ENCODE measurements around the gene SPAG9. TPM values are rescaled to one million over a fixed set of nuclear protein-coding genes. Genes with fewer than 3 reads are reported as not detected.
A peak's percentile ranks its signal among the peaks of the same experiment; 100 is the strongest.

Gene SPAG9
- total and polyA plus RNA-seq, 2 donors from 2014 or later, result 15.4 to 93.3 TPM

DNA sequence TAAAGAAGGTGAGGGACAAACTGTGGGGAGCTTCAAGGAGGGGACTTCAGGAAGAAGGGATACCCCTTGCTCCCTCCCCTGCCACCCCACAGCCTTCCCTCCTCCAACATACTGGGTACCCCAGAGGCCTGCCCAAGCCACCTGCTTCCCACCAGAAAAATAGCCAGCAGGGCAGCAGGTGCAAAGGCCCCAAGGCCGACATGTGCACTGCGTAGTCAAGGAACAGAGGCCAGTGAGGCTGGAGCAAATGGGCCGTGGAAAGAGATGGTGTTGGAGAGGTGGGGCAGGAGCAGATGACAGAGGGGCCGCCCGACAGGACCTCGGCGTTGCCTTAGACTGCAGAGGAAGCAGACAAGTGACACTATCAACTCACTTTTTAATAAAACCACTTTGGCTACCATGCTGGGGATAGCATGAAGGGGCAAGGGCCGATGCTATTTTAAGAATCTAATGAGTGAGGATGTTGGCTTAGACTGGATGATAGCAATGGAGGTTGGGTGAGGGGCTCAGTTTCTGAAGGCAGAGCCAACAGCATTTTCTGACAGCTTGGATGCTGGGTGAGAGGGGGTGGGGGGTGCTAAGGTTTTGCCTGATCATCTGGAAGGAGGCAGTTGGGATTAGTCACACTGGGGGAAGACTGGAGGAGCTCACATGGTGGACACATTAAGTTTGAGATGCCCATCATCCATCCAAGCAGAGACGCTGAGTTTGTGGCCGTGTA is 181.7 kb downstream of the SPAG9 start:
- Histone ChIP-seq H3K9me3 (ENCODE audit: control insufficient read depth in 2 of 3, insufficient read depth in 1 of 3, low read length in 3 of 3) (no peaks in the 10 kb centered on the region), H3K9ac (ENCODE audit: low read length in 3 of 3) (no peak overlapping the region), H3K27ac (ENCODE audit: low read depth in 2 of 2, low read length in 2 of 2) (no peak overlapping the region), H3K4me1 (ENCODE audit: control insufficient read depth in 2 of 3, insufficient read depth in 2 of 3, low read depth in 1 of 3, low read length in 3 of 3) (peaks cover 0 to 18% (median 9%) of the 10 kb centered on the region in 3 donors), H3K27me3 (ENCODE audit: control insufficient read depth, insufficient read depth, low read length) (no peaks in the 10 kb centered on the region), H3K4me3 (ENCODE audit: low read length in 3 of 3) (no peak overlapping the region), H3K36me3 (ENCODE audit: control insufficient read depth in 2 of 3, insufficient read depth in 3 of 3, low read length in 3 of 3) (no peaks in the 10 kb centered on the region)
- TF ChIP-seq, protein P1, sequence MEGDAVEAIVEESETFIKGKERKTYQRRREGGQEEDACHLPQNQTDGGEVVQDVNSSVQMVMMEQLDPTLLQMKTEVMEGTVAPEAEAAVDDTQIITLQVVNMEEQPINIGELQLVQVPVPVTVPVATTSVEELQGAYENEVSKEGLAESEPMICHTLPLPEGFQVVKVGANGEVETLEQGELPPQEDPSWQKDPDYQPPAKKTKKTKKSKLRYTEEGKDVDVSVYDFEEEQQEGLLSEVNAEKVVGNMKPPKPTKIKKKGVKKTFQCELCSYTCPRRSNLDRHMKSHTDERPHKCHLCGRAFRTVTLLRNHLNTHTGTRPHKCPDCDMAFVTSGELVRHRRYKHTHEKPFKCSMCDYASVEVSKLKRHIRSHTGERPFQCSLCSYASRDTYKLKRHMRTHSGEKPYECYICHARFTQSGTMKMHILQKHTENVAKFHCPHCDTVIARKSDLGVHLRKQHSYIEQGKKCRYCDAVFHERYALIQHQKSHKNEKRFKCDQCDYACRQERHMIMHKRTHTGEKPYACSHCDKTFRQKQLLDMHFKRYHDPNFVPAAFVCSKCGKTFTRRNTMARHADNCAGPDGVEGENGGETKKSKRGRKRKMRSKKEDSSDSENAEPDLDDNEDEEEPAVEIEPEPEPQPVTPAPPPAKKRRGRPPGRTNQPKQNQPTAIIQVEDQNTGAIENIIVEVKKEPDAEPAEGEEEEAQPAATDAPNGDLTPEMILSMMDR (IDR thresholded peaks at IDR 0.05; ENCODE audit: borderline replicate concordance, extremely low read depth, insufficient read depth), result no peak
- DNase-seq (peak in 1 of 5 donors; percentile 51), FAIRE-seq (no peak)
- intact Hi-C loops (cut with DNase I), result no loop called here

DNA sequence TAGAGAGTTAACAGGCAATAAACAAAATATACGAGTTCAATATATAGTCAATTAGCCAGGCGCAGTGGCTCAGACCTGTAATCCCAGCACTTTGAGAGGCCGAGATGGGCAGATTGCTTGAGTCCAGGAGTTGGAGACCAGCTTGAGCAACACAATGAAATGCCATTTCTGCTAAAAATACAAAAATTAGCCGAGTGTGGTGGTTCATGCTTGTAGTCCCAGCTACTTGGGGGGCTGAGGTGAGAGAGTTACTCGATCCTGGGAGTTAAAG is 184.7 kb downstream of the SPAG9 start:
- Histone ChIP-seq H3K27me3 (ENCODE audit: control insufficient read depth, insufficient read depth, low read length) (no peaks in the 10 kb centered on the region), H3K9ac (ENCODE audit: low read length in 3 of 3) (no peak overlapping the region), H3K27ac (ENCODE audit: low read depth in 2 of 2, low read length in 2 of 2) (no peak overlapping the region), H3K36me3 (ENCODE audit: control insufficient read depth in 2 of 3, insufficient read depth in 3 of 3, low read length in 3 of 3) (no peaks in the 10 kb centered on the region), H3K4me1 (ENCODE audit: control insufficient read depth in 2 of 3, insufficient read depth in 2 of 3, low read depth in 1 of 3, low read length in 3 of 3) (peaks cover 0 to 12% (median 0%) of the 10 kb centered on the region in 3 donors), H3K4me3 (ENCODE audit: low read length in 3 of 3) (no peak overlapping the region), H3K9me3 (ENCODE audit: control insufficient read depth in 2 of 3, insufficient read depth in 1 of 3, low read length in 3 of 3) (no peaks in the 10 kb centered on the region)
- intact Hi-C loops (cut with DNase I), result no loop called here
- TF ChIP-seq, protein P1 (IDR thresholded peaks at IDR 0.05; ENCODE audit: borderline replicate concordance, extremely low read depth, insufficient read depth), result no peak
- no peak for FAIRE-seq
- no peak for DNase-seq

DNA sequence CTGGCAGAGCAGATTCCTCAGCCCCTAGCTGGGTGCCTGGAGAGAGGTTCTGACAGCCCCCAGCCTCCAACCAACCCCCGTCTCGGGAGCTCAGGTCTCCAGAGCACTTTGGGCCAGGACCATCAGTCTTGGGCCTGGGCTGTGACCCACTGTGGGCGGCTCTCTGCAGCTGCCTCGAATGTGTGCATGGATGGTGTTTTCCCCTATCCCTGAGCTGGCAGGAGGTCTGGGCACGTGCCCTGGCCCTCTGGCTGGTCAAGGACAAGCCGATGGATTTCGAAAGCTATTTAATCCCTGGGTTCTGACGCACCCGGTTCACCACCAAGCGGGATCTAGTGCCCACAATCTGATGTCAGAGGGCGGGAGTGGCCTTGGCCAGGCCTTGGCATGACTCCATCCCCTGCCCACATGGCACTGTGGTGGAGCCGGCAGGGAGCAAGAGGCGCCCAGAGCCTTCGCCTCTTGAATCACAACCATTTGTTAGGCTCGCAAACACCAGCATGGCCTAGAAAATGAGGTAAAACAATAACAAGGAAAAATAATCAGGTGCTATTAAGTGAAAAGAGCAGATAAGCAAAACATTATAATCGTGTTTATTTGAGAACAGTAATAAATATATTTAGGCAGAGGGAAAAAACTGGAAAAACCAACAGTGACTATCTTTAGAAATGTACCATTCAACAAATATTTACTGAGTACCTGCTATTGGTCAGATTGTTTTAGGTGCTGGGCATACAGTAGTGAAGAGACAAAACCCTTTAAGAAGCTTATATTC is 185.3 kb downstream of the SPAG9 start:
- TF ChIP-seq, protein P1 (IDR thresholded peaks at IDR 0.05; ENCODE audit: borderline replicate concordance, extremely low read depth, insufficient read depth), result no peak
- H3K27ac ChIP-seq (ENCODE audit: low read depth in 2 of 2, low read length in 2 of 2), result peak overlapping the region; percentile 1 to 25
- H3K27me3 ChIP-seq (ENCODE audit: control insufficient read depth, insufficient read depth, low read length), result no peaks in the 10 kb centered on the region
- peaks cover 0 to 15% (median 0%) of the 10 kb centered on the region in 3 donors for H3K4me1 ChIP-seq (ENCODE audit: control insufficient read depth in 2 of 3, insufficient read depth in 2 of 3, low read depth in 1 of 3, low read length in 3 of 3)
- no peak overlapping the region for H3K4me3 ChIP-seq (ENCODE audit: low read length in 3 of 3)
- no peaks in the 10 kb centered on the region for H3K36me3 ChIP-seq (ENCODE audit: control insufficient read depth in 2 of 3, insufficient read depth in 3 of 3, low read length in 3 of 3)
- DNase-seq (peak in 1 of 5 donors; percentile 87), FAIRE-seq (no peak)
- intact Hi-C loops (cut with DNase I), result no loop called here
- H3K9ac ChIP-seq (ENCODE audit: low read length in 3 of 3), result no peak overlapping the region
- no peaks in the 10 kb centered on the region for H3K9me3 ChIP-seq (ENCODE audit: control insufficient read depth in 2 of 3, insufficient read depth in 1 of 3, low read length in 3 of 3)
